Mesothelial cell of epicardium (in vitro differentiated cells): ENCODE results near the gene CSMD2. TPM values are rescaled to one million over a fixed set of nuclear protein-coding genes. Genes with fewer than 3 reads are reported as not detected.

Experiments
- DNase-seq, 2 experiments: peaks; one replicate each; pipeline ENCODE4 v3.0.0; 2021; ENCODE audit warnings: low spot score in 2 of 2; ENCODE audit not compliant: unreplicated experiment in 2 of 2
- H3K27ac Mint-ChIP-seq: 2 replicates; pipeline ENCODE4 v1.8.0; 2021; ENCODE audit warnings: mixed read lengths
- H3K27me3 Mint-ChIP-seq: 2 replicates; pipeline ENCODE4 v1.8.0; 2021; ENCODE audit warnings: low read depth, mixed read lengths
- H3K36me3 Mint-ChIP-seq: 2 replicates; pipeline ENCODE4 v1.8.0; 2021; ENCODE audit warnings: mixed read lengths
- H3K4me1 Mint-ChIP-seq: 2 replicates; pipeline ENCODE4 v1.8.0; 2021; ENCODE audit warnings: mixed read lengths
- H3K4me3 Mint-ChIP-seq: 2 replicates; pipeline ENCODE4 v1.8.0; 2021; ENCODE audit warnings: mild to moderate bottlenecking, moderate library complexity, mixed read lengths
- H3K9me3 Mint-ChIP-seq: 2 replicates; pipeline ENCODE4 v1.8.0; 2021; ENCODE audit warnings: mixed read lengths
- CTCF ChIP-seq: fragments of 200-600 bp; sonication (generic); IDR thresholded peaks from one replicate; pipeline ENCODE4 v1.5.0; 2021; ENCODE audit warnings: antibody characterized with exemption; ENCODE audit not compliant: unreplicated experiment
- total RNA-seq: library from RNA; stranded (reverse); gene quantifications from 3 replicates; pipeline ENCODE4 v1.2.1, GENCODE V29; 2021

The CSMD2 gene
- total RNA-seq, 1 donor from 2014 or later, result 1.9 TPM

- Mint-ChIP-seq H3K9me3 (peaks cover 4% of the 10 kb centered on the region), H3K4me1 (no peaks in the 10 kb centered on the region), H3K27me3 (peaks cover 41% of the 10 kb centered on the region), H3K27ac (no peak overlapping the region), H3K36me3 (no peaks in the 10 kb centered on the region), H3K4me3 (no peak overlapping the region)
- DNase-seq, result no peak
- no peak for TF ChIP-seq CTCF
Measured at GRCh38 chr1:33930346-33931110, 234.5 kb downstream of the CSMD2 start.

DNA sequence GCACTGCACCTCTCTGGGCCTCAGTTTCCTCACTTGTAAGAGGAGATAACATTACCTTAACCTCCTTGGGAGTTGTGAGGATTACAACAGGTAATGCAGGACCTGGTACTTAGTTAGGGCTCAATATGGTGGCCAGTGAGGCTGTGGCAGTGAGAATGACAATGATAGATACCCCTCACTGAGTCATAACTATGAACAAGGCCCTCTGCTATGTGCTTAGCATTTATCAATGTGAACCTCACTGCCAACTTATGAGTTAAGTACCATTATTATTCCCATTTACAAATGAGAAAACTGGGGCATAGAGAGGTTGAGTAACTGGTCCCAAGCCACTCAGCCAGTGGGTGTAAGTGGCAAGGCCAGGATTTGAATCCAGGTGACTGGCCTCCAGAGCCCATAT lies 236.8 kb downstream of the CSMD2 start:
- peaks cover 17% of the 10 kb centered on the region for H3K9me3 Mint-ChIP-seq
- no peaks in the 10 kb centered on the region for H3K4me1 Mint-ChIP-seq
- TF ChIP-seq CTCF, result no peak
- no peak overlapping the region for H3K4me3 Mint-ChIP-seq
- no peak for DNase-seq
- H3K27ac Mint-ChIP-seq, result no peak overlapping the region
- H3K36me3 Mint-ChIP-seq, result no peaks in the 10 kb centered on the region
- peaks cover 26% of the 10 kb centered on the region for H3K27me3 Mint-ChIP-seq

DNA sequence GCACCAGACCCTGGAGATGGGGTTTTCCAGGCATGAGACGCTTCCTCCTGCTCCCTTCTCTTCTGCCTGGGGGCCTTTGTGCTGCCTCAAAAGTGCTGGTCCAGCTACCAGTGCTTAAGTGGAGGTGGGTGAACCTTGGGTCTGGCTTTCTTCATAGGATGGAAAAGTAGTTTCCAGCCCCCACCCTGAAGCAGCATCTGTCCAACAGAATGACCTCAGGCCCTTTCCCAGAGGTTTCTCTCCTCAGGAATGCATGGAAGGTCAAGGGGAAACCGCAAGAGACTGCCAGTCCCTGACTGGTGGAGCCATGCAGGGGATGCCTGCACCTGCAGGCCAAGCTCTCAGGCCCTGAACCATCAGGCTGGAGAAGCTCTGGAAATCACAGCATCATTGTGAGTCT lies 237.3 kb downstream of the CSMD2 start:
- Mint-ChIP-seq H3K9me3 (peaks cover 17% of the 10 kb centered on the region), H3K27ac (no peak overlapping the region), H3K4me1 (no peaks in the 10 kb centered on the region), H3K4me3 (no peak overlapping the region), H3K36me3 (no peaks in the 10 kb centered on the region), H3K27me3 (peaks cover 23% of the 10 kb centered on the region)
- DNase-seq, result no peak
- no peak for TF ChIP-seq CTCF

- no peaks in the 10 kb centered on the region for H3K36me3 Mint-ChIP-seq
- no peak overlapping the region for H3K27ac Mint-ChIP-seq
- peaks cover 17% of the 10 kb centered on the region for H3K9me3 Mint-ChIP-seq
- no peaks in the 10 kb centered on the region for H3K4me1 Mint-ChIP-seq
- H3K27me3 Mint-ChIP-seq, result peaks cover 13% of the 10 kb centered on the region
- H3K4me3 Mint-ChIP-seq, result no peak overlapping the region
- no peak for DNase-seq
- no peak for TF ChIP-seq CTCF
Measured at GRCh38 chr1:33925586-33925985, 239.4 kb downstream of the CSMD2 start.

DNA sequence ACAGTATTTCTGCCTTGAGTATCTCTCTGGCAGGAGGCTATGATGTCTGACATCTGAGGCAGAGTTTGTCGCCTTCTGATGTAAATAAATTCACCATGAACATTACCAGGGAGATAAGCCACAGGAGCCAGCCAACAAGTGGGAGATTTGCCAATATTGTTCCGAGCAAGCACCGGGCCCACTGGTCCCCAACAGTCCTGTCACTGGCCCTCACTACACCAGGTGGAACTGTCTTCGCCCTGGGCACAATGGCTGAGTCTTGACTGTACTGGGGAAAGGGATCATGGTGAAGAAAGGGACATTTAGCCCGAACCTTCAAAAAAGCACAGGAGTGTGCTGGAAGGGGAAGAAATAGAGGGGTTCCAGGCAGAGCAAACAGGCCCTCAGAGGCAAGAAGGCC lies 243.7 kb downstream of the CSMD2 start:
- Mint-ChIP-seq H3K36me3 (no peaks in the 10 kb centered on the region), H3K27me3 (peaks cover 12% of the 10 kb centered on the region)

More for the DNA sequence above, 243.7 kb downstream of the CSMD2 start:
- Mint-ChIP-seq H3K9me3 (peaks cover 17% of the 10 kb centered on the region), H3K4me1 (no peaks in the 10 kb centered on the region), H3K4me3 (no peak overlapping the region), H3K27ac (no peak overlapping the region)
- TF ChIP-seq CTCF, result no peak
- DNase-seq, result no peak
